A549 (cell line): ENCODE data around the gene TMEM179B. TPM values are rescaled to one million over a fixed set of nuclear protein-coding genes. Genes with fewer than 3 reads are reported as not detected.
A peak's percentile ranks its signal among the peaks of the same experiment; 100 is the strongest.

Experiments used
- CBX2 ChIP-seq: fragments of 200-600 bp; sonication (generic); IDR thresholded peaks from 2 replicates; pipeline ENCODE4 v1.6.1; 2016; ENCODE audit warnings: low read depth, mild to moderate bottlenecking, borderline replicate concordance
- CEBPB ChIP-seq, 2 experiments: fragments of >200 bp in 1 of 2; sonication (Bioruptor Twin) in 1 of 2; formaldehyde crosslinking in 1 of 2; IDR thresholded peaks; 2 replicates each; pipeline ENCODE4 v1.6.1; 2012 to 2016
- CHD4 ChIP-seq: fragments of 200-600 bp; sonication (generic); IDR thresholded peaks from 2 replicates; pipeline ENCODE4 v1.6.1; 2016; ENCODE audit warnings: antibody characterized with exemption, mild to moderate bottlenecking, borderline replicate concordance
- EHF ChIP-seq: fragments of 250-450 bp; sonication (Bioruptor Pico); IDR thresholded peaks from 2 replicates; pipeline ENCODE4 v1.5.0; 2020; ENCODE audit warnings: mild to moderate bottlenecking
- EHMT2 ChIP-seq: fragments of 200-600 bp; sonication (generic); IDR thresholded peaks from 2 replicates; pipeline ENCODE4 v1.6.1; 2016; ENCODE audit warnings: antibody characterized with exemption, low read depth, mild to moderate bottlenecking, moderate library complexity
- EP300 ChIP-seq, 2 experiments: fragments of >200 bp; sonication (Bioruptor Twin); formaldehyde crosslinking; IDR thresholded peaks; 2 replicates in 1 of 2; 3 replicates in 1 of 2; pipeline ENCODE4 v1.6.1; 2016 to 2017
- ESRRA ChIP-seq: fragments of 150-350 bp; IDR thresholded peaks from 2 replicates; pipeline ENCODE4 v1.6.1; 2014; ENCODE audit warnings: mild to moderate bottlenecking, low read length, borderline replicate concordance
- FOSB ChIP-seq: fragments of 250-450 bp; sonication (Bioruptor Pico); IDR thresholded peaks from 2 replicates; pipeline ENCODE4 v1.5.0; 2020; ENCODE audit warnings: mild to moderate bottlenecking, moderate library complexity
- FOSL2 ChIP-seq, 2 experiments: fragments of 450-650 bp in 1 of 2; fragments of >200 bp in 1 of 2; sonication (Bioruptor Twin) in 1 of 2; formaldehyde crosslinking; IDR thresholded peaks; 2 replicates each; pipeline versions ENCODE4 v1.5.0 to v1.6.1; 2016 to 2020; ENCODE audit warnings: mild to moderate bottlenecking in 1 of 2, moderate library complexity in 1 of 2
- FOXS1 ChIP-seq: fragments of 250-450 bp; sonication (Bioruptor Pico); IDR thresholded peaks from 2 replicates; pipeline ENCODE4 v1.5.0; 2020; ENCODE audit warnings: mild to moderate bottlenecking, moderate library complexity
- GATA3 ChIP-seq: IDR thresholded peaks from 2 replicates; pipeline ENCODE4 v1.6.1; 2012; ENCODE audit warnings: borderline replicate concordance
- HEYL ChIP-seq: fragments of 250-450 bp; sonication (Bioruptor Pico); IDR thresholded peaks from 2 replicates; pipeline ENCODE4 v1.8.0; 2021; ENCODE audit warnings: mild to moderate bottlenecking, moderate library complexity
- HOXA7 ChIP-seq: fragments of 250-450 bp; sonication (Bioruptor Pico); IDR thresholded peaks from 2 replicates; pipeline ENCODE4 v1.5.0; 2020; ENCODE audit warnings: mild to moderate bottlenecking, moderate library complexity
- HOXB13 ChIP-seq: fragments of 250-450 bp; sonication (Bioruptor Pico); IDR thresholded peaks from 2 replicates; pipeline ENCODE4 v1.5.0; 2020; ENCODE audit warnings: low read depth, mild to moderate bottlenecking, moderate library complexity
- JUN ChIP-seq, 2 experiments: fragments of >200 bp; sonication (Bioruptor Twin); formaldehyde crosslinking; IDR thresholded peaks; 2 replicates in 1 of 2; 3 replicates in 1 of 2; pipeline ENCODE4 v1.6.1; 2016 to 2017
- JUNB ChIP-seq: fragments of >200 bp; sonication (Bioruptor Twin); formaldehyde crosslinking; IDR thresholded peaks from 2 replicates; pipeline ENCODE4 v1.6.1; 2016
- KDM1A ChIP-seq: fragments of 200-600 bp; sonication (generic); IDR thresholded peaks from 2 replicates; pipeline ENCODE4 v1.6.1; 2016; ENCODE audit warnings: low read depth, mild to moderate bottlenecking
- KDM5A ChIP-seq: fragments of 200-600 bp; sonication (generic); IDR thresholded peaks from 2 replicates; pipeline ENCODE4 v1.6.1; 2016; ENCODE audit warnings: antibody characterized with exemption, mild to moderate bottlenecking
- MAFK ChIP-seq: fragments of 450-650 bp; IDR thresholded peaks from 2 replicates; pipeline ENCODE4 v1.6.1; 2014; ENCODE audit not compliant: partially characterized antibody
- MAZ ChIP-seq: fragments of 150-350 bp; IDR thresholded peaks from 2 replicates; pipeline ENCODE4 v1.6.1; 2014; ENCODE audit warnings: antibody characterized with exemption, low read depth, low read length, borderline replicate concordance
- MYC ChIP-seq: IDR thresholded peaks from 2 replicates; pipeline ENCODE4 v1.6.1; 2012; ENCODE audit warnings: mild to moderate bottlenecking, inconsistent platforms, low read length, improper control_type of control experiment, borderline replicate concordance
- NFE2L2 ChIP-seq: fragments of 150-350 bp; conservative IDR thresholded peaks from 2 replicates; pipeline ENCODE4 v1.6.1; 2014; ENCODE audit warnings: low read length
- NPAS2 ChIP-seq: fragments of 250-450 bp; sonication (Bioruptor Pico); IDR thresholded peaks from 2 replicates; pipeline ENCODE4 v1.8.0; 2022; ENCODE audit warnings: mild to moderate bottlenecking, moderate library complexity, borderline replicate concordance
- NR3C1 ChIP-seq: fragments of >200 bp; sonication (Bioruptor Twin); formaldehyde crosslinking; IDR thresholded peaks from 3 replicates; pipeline ENCODE4 v1.6.1; 2017
- RARB ChIP-seq: fragments of 250-450 bp; sonication (Bioruptor Pico); IDR thresholded peaks from 2 replicates; pipeline ENCODE4 v1.8.0; 2021; ENCODE audit warnings: mild to moderate bottlenecking, moderate library complexity
- TFCP2L1 ChIP-seq: fragments of 250-450 bp; sonication (Bioruptor Pico); IDR thresholded peaks from 2 replicates; pipeline ENCODE4 v1.5.0; 2021; ENCODE audit warnings: mild to moderate bottlenecking
- TP53 ChIP-seq: fragments of 250-450 bp; sonication (Bioruptor Pico); IDR thresholded peaks from 2 replicates; pipeline ENCODE4 v1.5.0; 2021; ENCODE audit warnings: mild to moderate bottlenecking, moderate library complexity
- ZC3H11A ChIP-seq: fragments of 450-650 bp; IDR thresholded peaks from 2 replicates; pipeline ENCODE4 v1.6.1; 2014; ENCODE audit warnings: antibody characterized with exemption, mild to moderate bottlenecking
- ZNF302 ChIP-seq: fragments of 250-450 bp; sonication (Bioruptor Pico); IDR thresholded peaks from 2 replicates; pipeline ENCODE4 v1.9.0; 2021; ENCODE audit warnings: inconsistent platforms, mild to moderate bottlenecking, moderate library complexity
- polyA plus RNA-seq, 4 experiments: library from polyadenylated mRNA; depleted of rRNA in 3 of 4; stranded (reverse); fragments of >200 nt; fragmentation: RNase III in 1 of 4; extraction: RNeasy Plus Mini Kit Qiagen cat#74134 plus additional on column Dnase treatment in 1 of 4; gene quantifications; 2 replicates in 3 of 4; 3 replicates in 1 of 4; pipeline ENCODE4 v1.2.3, GENCODE V29; 2011 to 2017
- TF ChIP-seq, protein P1 (sequence below): fragments of >200 bp; sonication (Bioruptor Twin); formaldehyde crosslinking; IDR thresholded peaks from 3 replicates; pipeline ENCODE4 v1.6.1; 2016
- TF ChIP-seq, protein P2 (sequence below): IDR thresholded peaks from 2 replicates; pipeline ENCODE4 v1.6.1; 2012
- TF ChIP-seq, protein P3 (sequence below): fragments of >200 bp; sonication (Bioruptor Twin); formaldehyde crosslinking; IDR thresholded peaks from 2 replicates; pipeline ENCODE4 v1.6.1; 2016
- TF ChIP-seq, protein P4 (sequence below): IDR thresholded peaks from 2 replicates; pipeline ENCODE4 v1.6.1; 2012
- TF ChIP-seq, protein P5 (sequence below): fragments of 150-350 bp; IDR thresholded peaks from 2 replicates; pipeline ENCODE4 v1.6.1; 2014; ENCODE audit warnings: low read depth, mild to moderate bottlenecking, low read length
- TF ChIP-seq, protein P6 (sequence below): fragments of 250-450 bp; sonication (Bioruptor Pico); IDR thresholded peaks from 2 replicates; pipeline ENCODE4 v1.5.0; 2020; ENCODE audit warnings: low read depth, mild to moderate bottlenecking, moderate library complexity

Gene TMEM179B
- polyA plus RNA-seq, 2 of the 4 experiments (the other 2 are of a cell fraction), result 62.8 to 64.7 TPM

DNA sequence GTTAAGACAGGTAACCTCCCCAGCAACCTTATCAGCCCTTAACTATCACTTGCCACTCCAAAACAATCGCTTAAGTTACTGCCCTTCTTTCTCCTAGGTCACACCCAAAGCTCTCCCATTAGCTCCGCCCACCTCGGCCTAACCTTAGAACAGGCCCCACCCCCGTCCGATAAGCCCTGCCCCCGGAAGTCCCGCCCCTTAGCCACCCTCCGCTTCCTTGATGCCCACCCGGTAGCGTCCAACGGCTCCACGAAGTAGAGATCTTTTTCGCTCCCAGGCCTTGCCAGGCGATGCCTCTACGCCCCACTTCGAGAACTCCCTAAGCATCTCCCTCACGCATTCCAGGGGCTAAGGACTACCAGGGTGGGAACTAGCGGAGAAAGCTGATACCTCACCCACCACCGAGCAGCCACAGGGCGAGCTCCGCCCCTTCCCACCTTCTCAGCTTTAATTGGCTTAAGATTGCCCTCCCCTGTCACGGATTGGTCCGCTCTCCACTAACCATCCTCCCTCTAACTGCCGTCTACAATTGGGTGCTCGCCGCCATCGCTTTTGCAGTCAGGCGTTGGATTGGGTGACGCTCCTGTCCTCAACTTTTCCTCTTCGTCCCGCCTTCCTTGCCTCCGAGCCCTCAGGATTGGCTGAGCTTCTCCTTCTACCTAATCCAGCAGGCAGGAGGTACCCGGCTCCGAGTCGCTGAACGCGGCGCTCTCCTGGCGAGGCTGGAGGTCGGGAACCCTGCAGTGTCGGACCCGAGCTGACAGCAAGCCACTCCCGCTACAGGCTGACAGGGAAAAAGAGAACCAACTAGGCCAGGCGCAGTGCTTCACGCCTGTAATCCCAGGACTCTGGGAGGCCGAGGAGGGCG is 33.2 kb upstream of the TMEM179B start, which contains the start of gene ZBTB3 (continued):
- TF ChIP-seq, protein P1, sequence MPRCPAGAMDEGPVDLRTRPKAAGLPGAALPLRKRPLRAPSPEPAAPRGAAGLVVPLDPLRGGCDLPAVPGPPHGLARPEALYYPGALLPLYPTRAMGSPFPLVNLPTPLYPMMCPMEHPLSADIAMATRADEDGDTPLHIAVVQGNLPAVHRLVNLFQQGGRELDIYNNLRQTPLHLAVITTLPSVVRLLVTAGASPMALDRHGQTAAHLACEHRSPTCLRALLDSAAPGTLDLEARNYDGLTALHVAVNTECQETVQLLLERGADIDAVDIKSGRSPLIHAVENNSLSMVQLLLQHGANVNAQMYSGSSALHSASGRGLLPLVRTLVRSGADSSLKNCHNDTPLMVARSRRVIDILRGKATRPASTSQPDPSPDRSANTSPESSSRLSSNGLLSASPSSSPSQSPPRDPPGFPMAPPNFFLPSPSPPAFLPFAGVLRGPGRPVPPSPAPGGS, result peak; percentile 44
- TF ChIP-seq EHF (no peak), ESRRA (no peak), HOXA7 (CRISPR knock-in tag) (no peak), NR3C1 (no peak), TP53 (CRISPR knock-in tag) (no peak), FOSB (CRISPR knock-in tag) (no peak), JUNB (no peak), JUN (IDR thresholded peaks at IDR 0.05) (peak; percentile 36 to 92; a peak in 4 of 5 replicates), MAZ (no peak), MAFK (no peak), CEBPB (IDR thresholded peaks at IDR 0.05) (no peak), HOXB13 (no peak), EHMT2 (no peak), KDM1A (no peak), ZC3H11A (no peak), RARB (CRISPR knock-in tag) (no peak), GATA3 (no peak), EP300 (IDR thresholded peaks at IDR 0.05) (no peak), MYC (no peak), CBX2 (no peak), ZNF302 (no peak), TFCP2L1 (CRISPR knock-in tag) (no peak), HEYL (CRISPR knock-in tag) (no peak), KDM5A (no peak), CHD4 (peak; percentile 87; the same call in 1 of the 2 replicates), NPAS2 (CRISPR knock-in tag) (no peak), FOXS1 (CRISPR knock-in tag) (no peak), FOSL2 (IDR thresholded peaks at IDR 0.05) (no peak), FOSL2 (CRISPR knock-in tag; IDR thresholded peaks at IDR 0.05) (no peak), NFE2L2 (no peak)
- TF ChIP-seq, protein P2, sequence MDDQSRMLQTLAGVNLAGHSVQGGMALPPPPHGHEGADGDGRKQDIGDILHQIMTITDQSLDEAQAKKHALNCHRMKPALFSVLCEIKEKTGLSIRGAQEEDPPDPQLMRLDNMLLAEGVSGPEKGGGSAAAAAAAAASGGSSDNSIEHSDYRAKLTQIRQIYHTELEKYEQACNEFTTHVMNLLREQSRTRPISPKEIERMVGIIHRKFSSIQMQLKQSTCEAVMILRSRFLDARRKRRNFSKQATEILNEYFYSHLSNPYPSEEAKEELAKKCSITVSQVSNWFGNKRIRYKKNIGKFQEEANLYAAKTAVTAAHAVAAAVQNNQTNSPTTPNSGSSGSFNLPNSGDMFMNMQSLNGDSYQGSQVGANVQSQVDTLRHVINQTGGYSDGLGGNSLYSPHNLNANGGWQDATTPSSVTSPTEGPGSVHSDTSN, result peak; percentile 83
- TF ChIP-seq, protein P3, sequence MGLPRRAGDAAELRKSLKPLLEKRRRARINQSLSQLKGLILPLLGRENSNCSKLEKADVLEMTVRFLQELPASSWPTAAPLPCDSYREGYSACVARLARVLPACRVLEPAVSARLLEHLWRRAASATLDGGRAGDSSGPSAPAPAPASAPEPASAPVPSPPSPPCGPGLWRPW, result no peak
- TF ChIP-seq, protein P4, sequence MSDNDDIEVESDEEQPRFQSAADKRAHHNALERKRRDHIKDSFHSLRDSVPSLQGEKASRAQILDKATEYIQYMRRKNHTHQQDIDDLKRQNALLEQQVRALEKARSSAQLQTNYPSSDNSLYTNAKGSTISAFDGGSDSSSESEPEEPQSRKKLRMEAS, result peak; percentile 80
- TF ChIP-seq, protein P5, sequence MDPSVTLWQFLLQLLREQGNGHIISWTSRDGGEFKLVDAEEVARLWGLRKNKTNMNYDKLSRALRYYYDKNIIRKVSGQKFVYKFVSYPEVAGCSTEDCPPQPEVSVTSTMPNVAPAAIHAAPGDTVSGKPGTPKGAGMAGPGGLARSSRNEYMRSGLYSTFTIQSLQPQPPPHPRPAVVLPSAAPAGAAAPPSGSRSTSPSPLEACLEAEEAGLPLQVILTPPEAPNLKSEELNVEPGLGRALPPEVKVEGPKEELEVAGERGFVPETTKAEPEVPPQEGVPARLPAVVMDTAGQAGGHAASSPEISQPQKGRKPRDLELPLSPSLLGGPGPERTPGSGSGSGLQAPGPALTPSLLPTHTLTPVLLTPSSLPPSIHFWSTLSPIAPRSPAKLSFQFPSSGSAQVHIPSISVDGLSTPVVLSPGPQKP, result no peak
- TF ChIP-seq, protein P6, sequence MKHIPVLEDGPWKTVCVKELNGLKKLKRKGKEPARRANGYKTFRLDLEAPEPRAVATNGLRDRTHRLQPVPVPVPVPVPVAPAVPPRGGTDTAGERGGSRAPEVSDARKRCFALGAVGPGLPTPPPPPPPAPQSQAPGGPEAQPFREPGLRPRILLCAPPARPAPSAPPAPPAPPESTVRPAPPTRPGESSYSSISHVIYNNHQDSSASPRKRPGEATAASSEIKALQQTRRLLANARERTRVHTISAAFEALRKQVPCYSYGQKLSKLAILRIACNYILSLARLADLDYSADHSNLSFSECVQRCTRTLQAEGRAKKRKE (CRISPR knock-in tag), result no peak
